Esophagus muscularis mucosa (tissue), 3 donors: Measurements from ENCODE around the gene PPP2R5C.

Experiments used
- CTCF ChIP-seq, 3 experiments: fragments of 200-600 bp in 2 of 3; fragments of 450-650 bp in 1 of 3; sonication (generic) in 2 of 3; IDR thresholded peaks; one replicate each; pipeline ENCODE4 v1.5.1; 2017 to 2019; ENCODE audit warnings: antibody characterized with exemption in 3 of 3, mild to moderate bottlenecking in 2 of 3, moderate library complexity in 1 of 3
- POLR2AphosphoS5 ChIP-seq, 2 donors: sonication (generic); formaldehyde crosslinking; IDR thresholded peaks; one replicate each; pipeline ENCODE4 v1.6.1; 2017; ENCODE audit warnings: antibody characterized with exemption in 2 of 2

GRCh38 chr14:101788016-101788635, 26.6 kb downstream of the PPP2R5C start:
- TF ChIP-seq CTCF (IDR thresholded peaks at IDR 0.05), result no peak
- no peak for TF ChIP-seq POLR2AphosphoS5 (IDR thresholded peaks at IDR 0.05)
